T-cell (primary cell): ENCODE data around the gene ADAM22. TPM values are rescaled to one million over a fixed set of nuclear protein-coding genes. Genes with fewer than 3 reads are reported as not detected.
A peak's percentile ranks its signal among the peaks of the same experiment; 100 is the strongest.

Experiments
- ATAC-seq, 4 experiments: fragments of 200-7000 bp in 3 of 4; fragments of 150-1000 bp in 1 of 4; cut with Tn5 transposase; replicated peaks in 1 of 4; 1 replicate in 3 of 4; 2 replicates in 1 of 4; pipeline ENCODE4 v1.10.0; 2021; ENCODE audit warnings: moderate library complexity in 3 of 4, mild to moderate bottlenecking in 2 of 4, moderate number of reproducible peaks in 1 of 4
- CTCF ChIA-PET, 2 donors: fragments of 300-600 bp; sonication (Branson Sonifier 250); formaldehyde crosslinking; loops; one replicate each; lab custom pipeline; 2022; ENCODE audit warnings: antibody characterized with exemption in 2 of 2; lab: Charles Lee
- POLR2A ChIA-PET, 2 donors: fragments of 300-600 bp; sonication (Branson Sonifier 250); formaldehyde crosslinking; loops; one replicate each; lab custom pipeline; 2022; ENCODE audit warnings: antibody characterized with exemption in 2 of 2; lab: Charles Lee
- DNase-seq, 35 experiments: peaks; one replicate each; pipeline versions ENCODE4 v3.0.0 to v3.0.0-alpha.2; 2013 to 2023
- H3K27ac ChIP-seq: one replicate; pipeline ENCODE4 v1.5.1; 2013; ENCODE audit warnings: low read length
- H3K27me3 ChIP-seq, 2 experiments: replicated peaks in 1 of 2; 1 replicate in 1 of 2; 2 replicates in 1 of 2; pipeline versions ENCODE4 v1.6.1 to v1.7.0; 2013; ENCODE audit warnings: low read length in 1 of 2, mixed read lengths in 1 of 2; ENCODE audit not compliant: control insufficient read depth in 2 of 2, insufficient read depth in 2 of 2; ENCODE audit errors: extremely low read depth in 1 of 2
- H3K36me3 ChIP-seq, 2 donors: 1 replicate in 1 of 2; 2 replicates in 1 of 2; pipeline versions ENCODE4 v1.6.1 to v1.7.0; 2013; ENCODE audit warnings: low read length in 1 of 2; ENCODE audit not compliant: control insufficient read depth in 2 of 2, insufficient read depth in 1 of 2; ENCODE audit errors: extremely low read depth in 1 of 2
- H3K4me1 ChIP-seq, 2 experiments: 1 replicate in 1 of 2; 2 replicates in 1 of 2; pipeline versions ENCODE4 v1.6.1 to v1.7.0; 2013; ENCODE audit warnings: low read length in 2 of 2, mixed read lengths in 1 of 2; ENCODE audit not compliant: insufficient read depth in 2 of 2, control insufficient read depth in 1 of 2; ENCODE audit errors: extremely low read depth in 1 of 2
- H3K4me3 ChIP-seq, 2 donors: 1 replicate in 1 of 2; 2 replicates in 1 of 2; pipeline versions ENCODE4 v1.5.1 to v1.7.0; 2013; ENCODE audit warnings: mild to moderate bottlenecking in 2 of 2, low read length in 1 of 2, moderate library complexity in 1 of 2; ENCODE audit not compliant: control insufficient read depth in 1 of 2; ENCODE audit errors: extremely low read depth in 1 of 2
- H3K9me3 ChIP-seq: 2 replicates; pipeline ENCODE4 v1.7.0; 2013
- H3K27ac Mint-ChIP-seq, 2 donors: one replicate each; pipeline ENCODE4 v1.8.0; 2020 to 2021; ENCODE audit warnings: mild to moderate bottlenecking in 2 of 2, mixed read lengths in 2 of 2
- H3K27me3 Mint-ChIP-seq, 2 donors: one replicate each; pipeline ENCODE4 v1.8.0; 2021 to 2022; ENCODE audit warnings: mixed read lengths in 2 of 2
- H3K36me3 Mint-ChIP-seq: one replicate; pipeline ENCODE4 v1.8.0; 2021; ENCODE audit warnings: mixed read lengths
- H3K4me1 Mint-ChIP-seq, 3 donors: one replicate each; pipeline ENCODE4 v1.8.0; 2020 to 2022; ENCODE audit warnings: mixed read lengths in 3 of 3, mild to moderate bottlenecking in 1 of 3
- H3K4me3 Mint-ChIP-seq, 3 donors: one replicate each; pipeline ENCODE4 v1.8.0; 2020 to 2022; ENCODE audit warnings: mild to moderate bottlenecking in 3 of 3, mixed read lengths in 3 of 3, moderate library complexity in 3 of 3
- H3K9me3 Mint-ChIP-seq, 3 donors: one replicate each; pipeline ENCODE4 v1.8.0; 2020 to 2022; ENCODE audit warnings: mixed read lengths in 3 of 3
- WGBS: methylation state at CpG from one replicate; pipeline ENCODE4 v1.1.5; 2013; ENCODE audit warnings: missing lambda C conversion rate; ENCODE audit not compliant: insufficient coverage; 5-methylcytosine and 5-hydroxymethylcytosine counted together
- total RNA-seq, 35 experiments: library from RNA in 6 of 35; stranded (reverse) in 6 of 35; fragments of 120-200 nt in 1 of 35; gene quantifications; one replicate each; pipeline versions ENCODE4 v1.2.1 to v1.2.4 and lab custom pipeline; 2013 to 2026

Gene ADAM22
- total RNA-seq, 5 donors from 2014 or later (not counting 1 experiment from before 2014, with no cell fraction given), result 2.9 to 5.6 (median 4.3) TPM

DNA sequence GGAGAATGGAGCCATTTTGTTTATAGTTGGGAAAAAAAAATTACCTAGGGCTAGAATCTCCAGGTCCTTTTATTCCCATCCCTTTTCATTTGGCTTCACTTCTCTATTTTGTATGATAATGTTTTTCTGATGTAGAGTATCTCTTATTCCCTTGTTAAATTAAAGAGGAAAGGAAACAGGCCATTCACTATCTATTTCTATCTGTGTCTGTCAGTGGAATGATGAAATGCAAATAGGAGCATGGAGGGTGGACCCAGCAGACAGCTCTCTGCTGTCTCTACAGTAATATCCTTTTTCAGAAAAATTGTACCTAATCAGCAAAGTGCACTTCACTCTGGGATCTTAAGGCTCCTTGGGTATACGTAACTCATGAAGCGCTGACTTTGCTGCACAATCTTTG, 149.8 kb downstream of the ADAM22 start:
- no peaks in the 10 kb centered on the region for H3K4me1 Mint-ChIP-seq
- H3K27me3 ChIP-seq, result no peaks in the 10 kb centered on the region
- ATAC-seq (no peak), DNase-seq (no peak)
- H3K9me3 Mint-ChIP-seq, result peaks cover 0 to 2% (median 0%) of the 10 kb centered on the region in 3 donors
- H3K36me3 ChIP-seq, result no peaks in the 10 kb centered on the region
- 50% methylated on average over 2 of the region's 2 CpGs for WGBS
- H3K4me1 ChIP-seq, result no peaks in the 10 kb centered on the region
- H3K27ac ChIP-seq, result no peak overlapping the region
- H3K36me3 Mint-ChIP-seq, result no peaks in the 10 kb centered on the region
- ChIA-PET CTCF (no interaction called here), POLR2A (no interaction called here)
- H3K4me3 ChIP-seq, result no peak overlapping the region
- no peak overlapping the region for H3K4me3 Mint-ChIP-seq
- no peaks in the 10 kb centered on the region for H3K9me3 ChIP-seq
- no peak overlapping the region for H3K27ac Mint-ChIP-seq
- no peaks in the 10 kb centered on the region for H3K27me3 Mint-ChIP-seq

GRCh38 chr7:88089561-88089960, 155.5 kb downstream of the ADAM22 start:
- H3K27ac ChIP-seq, result no peak overlapping the region
- H3K4me1 ChIP-seq, result peaks cover 0 to 3% of the 10 kb centered on the region in 2 experiments
- H3K4me1 Mint-ChIP-seq, result peaks cover 17 to 25% (median 24%) of the 10 kb centered on the region in 3 donors
- H3K27me3 Mint-ChIP-seq, result no peaks in the 10 kb centered on the region
- H3K27ac Mint-ChIP-seq, result no peak overlapping the region
- H3K36me3 ChIP-seq, result no peaks in the 10 kb centered on the region
- 100% methylated on average over 1 of the region's 1 CpG for WGBS
- H3K36me3 Mint-ChIP-seq, result no peaks in the 10 kb centered on the region
- DNase-seq (no peak), ATAC-seq (no peak)
- H3K9me3 ChIP-seq, result no peaks in the 10 kb centered on the region
- no peaks in the 10 kb centered on the region for H3K27me3 ChIP-seq
- POLR2A ChIA-PET, result no interaction called here
- no peaks in the 10 kb centered on the region for H3K9me3 Mint-ChIP-seq
- H3K4me3 Mint-ChIP-seq, result no peak overlapping the region
- CTCF ChIA-PET, result no interaction called here
- H3K4me3 ChIP-seq, result no peak overlapping the region

GRCh38 chr7:88090240-88090639, 156.2 kb downstream of the ADAM22 start:
- Histone ChIP-seq H3K36me3 (no peaks in the 10 kb centered on the region), H3K27ac (no peak overlapping the region), H3K9me3 (no peaks in the 10 kb centered on the region), H3K4me1 (peaks cover 0 to 3% of the 10 kb centered on the region in 2 experiments), H3K4me3 (no peak overlapping the region), H3K27me3 (no peaks in the 10 kb centered on the region)
- H3K27me3 Mint-ChIP-seq, result no peaks in the 10 kb centered on the region
- no CpG with 5 or more reads among the region's 1 CpG for WGBS
- H3K4me1 Mint-ChIP-seq, result peaks cover 17 to 25% (median 24%) of the 10 kb centered on the region in 3 donors
- POLR2A ChIA-PET, result no interaction called here
- no peak overlapping the region for H3K4me3 Mint-ChIP-seq
- CTCF ChIA-PET, result no interaction called here
- H3K36me3 Mint-ChIP-seq, result no peaks in the 10 kb centered on the region
- no peaks in the 10 kb centered on the region for H3K9me3 Mint-ChIP-seq
- ATAC-seq (no peak), DNase-seq (no peak)
- H3K27ac Mint-ChIP-seq, result no peak overlapping the region

DNA sequence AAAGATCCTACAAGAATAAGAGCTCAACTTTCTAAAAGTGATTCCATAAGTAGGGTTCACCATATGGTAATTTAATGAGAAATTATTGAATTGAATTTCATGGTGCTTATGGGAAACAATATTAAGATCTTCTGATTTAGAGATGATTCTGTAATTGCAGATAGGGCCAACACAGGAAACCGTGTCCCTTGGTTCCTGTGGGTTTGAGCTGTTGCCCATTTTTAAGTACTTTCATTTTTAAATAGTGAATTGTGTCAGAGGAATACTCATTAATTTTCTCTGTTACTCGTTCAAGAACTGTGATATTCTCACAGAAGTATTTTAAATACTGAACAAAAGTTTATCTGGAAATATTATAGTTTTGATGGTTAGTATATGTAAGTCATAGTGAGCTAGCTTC, 156.6 kb downstream of the ADAM22 start:
- no peaks in the 10 kb centered on the region for H3K27me3 ChIP-seq
- Mint-ChIP-seq H3K36me3 (no peaks in the 10 kb centered on the region), H3K9me3 (no peaks in the 10 kb centered on the region), H3K4me3 (no peak overlapping the region), H3K27me3 (no peaks in the 10 kb centered on the region), H3K27ac (peak overlapping the region in 1 of 2 donors; percentile 2), H3K4me1 (peaks cover 17 to 25% (median 24%) of the 10 kb centered on the region in 3 donors)
- DNase-seq (peak in 2 of 35 experiments; percentile 1 to 21), ATAC-seq (no peak)
- POLR2A ChIA-PET, result no interaction called here
- no peaks in the 10 kb centered on the region for H3K36me3 ChIP-seq
- peaks cover 0 to 3% of the 10 kb centered on the region in 2 experiments for H3K4me1 ChIP-seq
- no CpG with 5 or more reads among the region's 2 CpGs for whole genome bisulfite sequencing
- no peak overlapping the region for H3K4me3 ChIP-seq
- CTCF ChIA-PET, result no interaction called here
- no peaks in the 10 kb centered on the region for H3K9me3 ChIP-seq
- H3K27ac ChIP-seq, result no peak overlapping the region

GRCh38 chr7:88091988-88092675, 158.1 kb downstream of the ADAM22 start:
- no peak overlapping the region for H3K4me3 ChIP-seq
- no peaks in the 10 kb centered on the region for H3K36me3 ChIP-seq
- POLR2A ChIA-PET, result no interaction called here
- ATAC-seq, result no peak
- Mint-ChIP-seq H3K4me3 (no peak overlapping the region), H3K27me3 (no peaks in the 10 kb centered on the region), H3K4me1 (peaks cover 17 to 25% (median 24%) of the 10 kb centered on the region in 3 donors), H3K27ac (no peak overlapping the region), H3K36me3 (no peaks in the 10 kb centered on the region), H3K9me3 (no peaks in the 10 kb centered on the region)
- CTCF ChIA-PET, result no interaction called here
- H3K4me1 ChIP-seq, result peaks cover 0 to 3% of the 10 kb centered on the region in 2 experiments
- peaks cover 0 to 1% of the 10 kb centered on the region in 2 experiments for H3K27me3 ChIP-seq
- 100% methylated on average over 1 of the region's 3 CpGs for WGBS
- no peaks in the 10 kb centered on the region for H3K9me3 ChIP-seq
- H3K27ac ChIP-seq, result no peak overlapping the region
- DNase-seq, result no peak

DNA sequence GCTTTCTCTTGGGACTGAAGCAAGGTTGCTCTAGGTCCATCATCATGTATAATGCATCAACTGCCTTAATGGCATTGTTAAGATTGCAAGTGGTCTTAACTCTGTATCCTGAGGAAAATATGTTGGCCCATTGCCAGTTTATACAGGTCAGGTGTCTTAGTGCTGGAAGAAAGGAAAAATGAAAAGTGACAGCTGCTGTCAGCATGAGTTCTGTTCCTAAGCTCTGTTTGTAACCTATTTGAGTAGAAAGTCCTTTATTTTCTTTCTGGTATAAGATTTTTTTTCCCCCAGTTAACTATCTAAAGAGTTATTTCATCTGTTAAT, 158.6 kb downstream of the ADAM22 start:
- H3K36me3 ChIP-seq, result no peaks in the 10 kb centered on the region
- no peak for ATAC-seq
- H3K9me3 Mint-ChIP-seq, result no peaks in the 10 kb centered on the region
- peaks cover 17 to 25% (median 24%) of the 10 kb centered on the region in 3 donors for H3K4me1 Mint-ChIP-seq
- no peak overlapping the region for H3K27ac Mint-ChIP-seq
- ChIA-PET CTCF (no interaction called here), POLR2A (interaction anchor here in 1 of 2 donors (0.6 kb wide), 1 partner anchor 162 kb away, joined by 3 read pairs; no protein-coding TSS in a partner anchor)
- H3K36me3 Mint-ChIP-seq, result no peaks in the 10 kb centered on the region
- no peak overlapping the region for H3K27ac ChIP-seq
- no peaks in the 10 kb centered on the region for H3K27me3 Mint-ChIP-seq
- no peaks in the 10 kb centered on the region for H3K9me3 ChIP-seq
- DNase-seq, result no peak
- no peak overlapping the region for H3K4me3 ChIP-seq
- H3K27me3 ChIP-seq, result peaks cover 0 to 3% of the 10 kb centered on the region in 2 experiments
- H3K4me1 ChIP-seq, result peaks cover 0 to 3% of the 10 kb centered on the region in 2 experiments
- H3K4me3 Mint-ChIP-seq, result no peak overlapping the region
